Measurements from ENCODE around the gene HHAT. TPM values are rescaled to one million over a fixed set of nuclear protein-coding genes. Genes with fewer than 3 reads are reported as not detected.

Gene HHAT
- total RNA-seq, 1 donor from 2014 or later = 6.0 TPM

DNA sequence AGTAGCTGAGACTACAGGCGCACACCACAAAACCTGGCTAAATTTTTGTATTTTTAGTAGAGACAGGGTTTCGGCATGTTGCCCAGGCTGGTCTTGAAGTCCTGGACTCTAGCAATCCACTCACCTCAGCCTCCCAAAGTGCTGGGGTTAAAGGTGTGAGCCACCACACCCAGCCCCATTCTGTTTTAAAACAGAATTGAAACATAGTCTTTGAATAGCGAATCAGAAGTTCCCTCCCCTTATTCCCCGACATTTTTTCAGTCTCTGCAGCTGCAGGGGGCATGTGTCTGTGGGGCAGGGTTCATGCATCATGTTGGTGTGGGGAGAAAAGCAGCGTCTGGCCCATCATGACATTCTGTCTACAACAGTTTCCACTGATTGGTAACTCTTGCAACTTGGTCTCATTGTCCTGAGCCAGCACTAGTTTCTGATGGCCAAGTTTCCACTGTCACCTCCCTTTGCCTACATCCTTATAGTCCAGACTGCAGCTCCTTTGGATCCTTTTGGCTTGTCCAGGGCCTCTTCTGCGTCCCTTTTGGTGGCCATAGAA, 15.6 kb upstream of the HHAT start:
- no peaks in the 10 kb centered on the region for H3K36me3 Mint-ChIP-seq (ENCODE audit: unreplicated experiment)
- TF ChIP-seq, protein P1, sequence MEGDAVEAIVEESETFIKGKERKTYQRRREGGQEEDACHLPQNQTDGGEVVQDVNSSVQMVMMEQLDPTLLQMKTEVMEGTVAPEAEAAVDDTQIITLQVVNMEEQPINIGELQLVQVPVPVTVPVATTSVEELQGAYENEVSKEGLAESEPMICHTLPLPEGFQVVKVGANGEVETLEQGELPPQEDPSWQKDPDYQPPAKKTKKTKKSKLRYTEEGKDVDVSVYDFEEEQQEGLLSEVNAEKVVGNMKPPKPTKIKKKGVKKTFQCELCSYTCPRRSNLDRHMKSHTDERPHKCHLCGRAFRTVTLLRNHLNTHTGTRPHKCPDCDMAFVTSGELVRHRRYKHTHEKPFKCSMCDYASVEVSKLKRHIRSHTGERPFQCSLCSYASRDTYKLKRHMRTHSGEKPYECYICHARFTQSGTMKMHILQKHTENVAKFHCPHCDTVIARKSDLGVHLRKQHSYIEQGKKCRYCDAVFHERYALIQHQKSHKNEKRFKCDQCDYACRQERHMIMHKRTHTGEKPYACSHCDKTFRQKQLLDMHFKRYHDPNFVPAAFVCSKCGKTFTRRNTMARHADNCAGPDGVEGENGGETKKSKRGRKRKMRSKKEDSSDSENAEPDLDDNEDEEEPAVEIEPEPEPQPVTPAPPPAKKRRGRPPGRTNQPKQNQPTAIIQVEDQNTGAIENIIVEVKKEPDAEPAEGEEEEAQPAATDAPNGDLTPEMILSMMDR (IDR thresholded peaks at IDR 0.05) = no peak

GRCh38 chr1:210313921-210314320, 14.8 kb upstream of the HHAT start:
- TF ChIP-seq, protein P1 (IDR thresholded peaks at IDR 0.05) = no peak
- H3K9me3 Mint-ChIP-seq (ENCODE audit: unreplicated experiment) = no peaks in the 10 kb centered on the region
- peaks cover 20% of the 10 kb centered on the region for H3K27me3 Mint-ChIP-seq (ENCODE audit: unreplicated experiment)
- DNase-seq (ENCODE audit: extremely low spot score, unreplicated experiment) = no peak
- H3K36me3 Mint-ChIP-seq (ENCODE audit: unreplicated experiment) = no peaks in the 10 kb centered on the region
- no peak overlapping the region for H3K27ac Mint-ChIP-seq (ENCODE audit: unreplicated experiment)
- no peak overlapping the region for H3K4me3 Mint-ChIP-seq (ENCODE audit: unreplicated experiment)
- peaks cover 13% of the 10 kb centered on the region for H3K4me1 Mint-ChIP-seq (ENCODE audit: unreplicated experiment)

More for the DNA sequence above, 15.6 kb upstream of the HHAT start:
- peaks cover 13% of the 10 kb centered on the region for H3K4me1 Mint-ChIP-seq (ENCODE audit: unreplicated experiment)
- no peak for DNase-seq (ENCODE audit: extremely low spot score, unreplicated experiment)
- no peaks in the 10 kb centered on the region for H3K9me3 Mint-ChIP-seq (ENCODE audit: unreplicated experiment)
- peaks cover 20% of the 10 kb centered on the region for H3K27me3 Mint-ChIP-seq (ENCODE audit: unreplicated experiment)
- H3K4me3 Mint-ChIP-seq (ENCODE audit: unreplicated experiment) = no peak overlapping the region
- H3K27ac Mint-ChIP-seq (ENCODE audit: unreplicated experiment) = no peak overlapping the region

GRCh38 chr1:210315529-210315928, 13.2 kb upstream of the HHAT start:
- TF ChIP-seq, protein P1 (IDR thresholded peaks at IDR 0.05) = no peak
- Mint-ChIP-seq H3K27me3 (ENCODE audit: unreplicated experiment) (peaks cover 20% of the 10 kb centered on the region), H3K4me1 (ENCODE audit: unreplicated experiment) (peaks cover 9% of the 10 kb centered on the region), H3K36me3 (ENCODE audit: unreplicated experiment) (no peaks in the 10 kb centered on the region), H3K9me3 (ENCODE audit: unreplicated experiment) (no peaks in the 10 kb centered on the region), H3K27ac (ENCODE audit: unreplicated experiment) (no peak overlapping the region), H3K4me3 (ENCODE audit: unreplicated experiment) (no peak overlapping the region)
- DNase-seq (ENCODE audit: extremely low spot score, unreplicated experiment) = no peak

DNA sequence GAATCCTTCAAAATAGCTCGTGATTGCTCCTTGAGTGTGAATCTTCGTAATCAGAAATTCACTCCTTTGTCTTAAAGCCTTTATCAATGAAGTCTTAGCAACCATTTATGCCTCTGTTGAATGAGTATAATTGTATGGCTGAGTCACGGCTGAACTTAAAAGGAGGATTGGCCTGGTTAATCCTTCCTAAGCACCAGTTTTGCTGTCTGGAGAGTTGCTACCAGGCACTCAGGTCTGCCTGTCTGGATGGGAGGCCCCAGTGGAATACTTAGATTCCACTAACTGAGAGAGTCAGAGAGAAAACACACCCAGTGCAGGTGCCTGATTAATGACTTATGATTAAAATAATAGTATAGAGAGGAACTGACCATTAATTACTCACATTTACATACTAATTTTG, 7.6 kb upstream of the HHAT start:
- peaks cover 14% of the 10 kb centered on the region for H3K27me3 Mint-ChIP-seq (ENCODE audit: unreplicated experiment)
- DNase-seq (ENCODE audit: extremely low spot score, unreplicated experiment) = no peak
- peaks cover 6% of the 10 kb centered on the region for H3K36me3 Mint-ChIP-seq (ENCODE audit: unreplicated experiment)
- H3K9me3 Mint-ChIP-seq (ENCODE audit: unreplicated experiment) = peaks cover 19% of the 10 kb centered on the region
- no peak overlapping the region for H3K27ac Mint-ChIP-seq (ENCODE audit: unreplicated experiment)
- H3K4me3 Mint-ChIP-seq (ENCODE audit: unreplicated experiment) = no peak overlapping the region
- TF ChIP-seq, protein P1 (IDR thresholded peaks at IDR 0.05) = no peak
- peaks cover 2% of the 10 kb centered on the region for H3K4me1 Mint-ChIP-seq (ENCODE audit: unreplicated experiment)

- TF ChIP-seq, protein P1 (IDR thresholded peaks at IDR 0.05) = no peak
- Mint-ChIP-seq H3K4me3 (ENCODE audit: unreplicated experiment) (no peak overlapping the region), H3K4me1 (ENCODE audit: unreplicated experiment) (peaks cover 2% of the 10 kb centered on the region), H3K9me3 (ENCODE audit: unreplicated experiment) (peaks cover 19% of the 10 kb centered on the region), H3K27ac (ENCODE audit: unreplicated experiment) (peak overlapping the region; percentile 56), H3K36me3 (ENCODE audit: unreplicated experiment) (peaks cover 6% of the 10 kb centered on the region), H3K27me3 (ENCODE audit: unreplicated experiment) (peaks cover 10% of the 10 kb centered on the region)
- DNase-seq (ENCODE audit: extremely low spot score, unreplicated experiment) = no peak
Measured at GRCh38 chr1:210321552-210321951, 7.2 kb upstream of the HHAT start.

All from osteocyte (in vitro differentiated cells).